NOMO-1 treated with dmso at 0.1 percent for 144 hours (cell line): ENCODE data around the gene IGSF3.
"Not testable (repeated sequence)": the region's sequence is repeated elsewhere in the genome, so short reads cannot be mapped to it uniquely, and the experiment has no call there.

Experiments
- DNase-seq: peaks from one replicate; lab custom pipeline; 2025; ENCODE audit not compliant: unreplicated experiment; lab: John Stamatoyannopoulos, UW

The IGSF3 gene

GRCh38 chr1:116580446-116581322, 86.8 kb downstream of the IGSF3 start:
- DNase-seq, result no peak

GRCh38 chr1:116579259-116579875, 88.2 kb downstream of the IGSF3 start:
- DNase-seq, result no peak

GRCh38 chr1:116578581-116578980, 89.0 kb downstream of the IGSF3 start:
- DNase-seq, result no peak

- no peak for DNase-seq
These were observed 89.7 kb downstream of the IGSF3 start for GRCh38 chr1:116577759-116578314.

- DNase-seq, result no peak
These were observed 92.8 kb downstream of the IGSF3 start for GRCh38 chr1:116574581-116575291.

- no peak for DNase-seq
These were observed 94.0 kb downstream of the IGSF3 start for GRCh38 chr1:116573431-116574095.

GRCh38 chr1:116572771-116573430, 94.6 kb downstream of the IGSF3 start:
- no peak for DNase-seq

- DNase-seq, result no peak
These were observed 95.4 kb downstream of the IGSF3 start for GRCh38 chr1:116572099-116572498.

GRCh38 chr1:116571215-116571919, 96.2 kb downstream of the IGSF3 start:
- DNase-seq, result no peak

- DNase-seq, result peak; percentile 85
These were observed 96.9 kb downstream of the IGSF3 start, which contains the start of gene CD58 for GRCh38 chr1:116570358-116571214. CD58 (minus strand) TSS chr1:116571026; CDS start chr1:116570972, 54 bp downstream.

- DNase-seq, result no peak
These were observed 97.7 kb downstream of the IGSF3 start for GRCh38 chr1:116569776-116570357.

GRCh38 chr1:116569381-116569670, 98.2 kb downstream of the IGSF3 start:
- no peak for DNase-seq

- no peak for DNase-seq
These were observed 98.7 kb downstream of the IGSF3 start for GRCh38 chr1:116568662-116569380.

GRCh38 chr1:116567790-116568661, 99.5 kb downstream of the IGSF3 start:
- no peak for DNase-seq

GRCh38 chr1:116565222-116565621, 102.3 kb downstream of the IGSF3 start:
- no peak for DNase-seq

- no peak for DNase-seq
These were observed 103.1 kb downstream of the IGSF3 start for GRCh38 chr1:116564426-116564825.

- DNase-seq, result not testable (repeated sequence)
These were observed 105.1 kb downstream of the IGSF3 start for GRCh38 chr1:116562465-116562864.
